Caki2 (cell line): ENCODE measurements around the gene FAM89B. TPM values are rescaled to one million over a fixed set of nuclear protein-coding genes. Genes with fewer than 3 reads are reported as not detected.

Experiments used
- DNase-seq: peaks from one replicate; pipeline ENCODE4 v3.0.0-alpha.2; 2015; ENCODE audit warnings: low read depth
- in situ Hi-C: cut with HindIII; loops from 2 replicates; pipeline ENCODE4 v1.10.0; 2016; ENCODE audit warnings: low sequenced_read_pairs, low pct_unique_long_range_greater_than_20kb, mixed read lengths
- total RNA-seq: library from RNA; depleted of rRNA; stranded (reverse); fragments of >200 nt; shearing (Covaris generic); gene quantifications from 2 replicates; pipeline ENCODE4 v1.2.3, GENCODE V29; 2014; ENCODE audit warnings: low replicate concordance; rRNA removed

FAM89B gene
- total RNA-seq, 1 experiment from 2014 or later = 53.5 TPM

- DNase-seq = no peak
- in situ Hi-C loops = no loop called here
Measured at GRCh38 chr11:65615950-65616574, 43.7 kb downstream of the FAM89B start.

DNA sequence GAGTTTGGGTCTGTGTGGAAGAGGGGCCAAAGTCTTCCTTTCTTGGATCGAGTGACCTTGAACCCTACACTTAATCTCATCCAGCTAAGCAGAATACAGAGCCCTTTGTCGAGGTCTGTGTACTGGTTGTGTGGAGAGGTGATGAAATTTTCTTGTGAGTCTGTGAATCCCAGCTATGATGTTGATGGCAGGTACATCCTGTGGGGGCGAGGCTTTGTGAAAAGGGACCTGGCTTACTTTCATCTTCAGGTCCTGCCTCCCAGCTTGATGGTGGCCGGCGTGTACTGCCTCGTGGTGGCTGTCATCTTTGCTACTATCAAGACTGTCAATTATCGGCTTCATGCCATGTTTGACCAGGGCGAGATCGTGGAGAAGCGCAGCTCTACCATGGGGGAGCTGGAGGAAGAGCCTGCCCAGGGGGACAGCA is 44.2 kb downstream of the FAM89B start:
- in situ Hi-C loops = no loop called here
- no peak for DNase-seq

DNA sequence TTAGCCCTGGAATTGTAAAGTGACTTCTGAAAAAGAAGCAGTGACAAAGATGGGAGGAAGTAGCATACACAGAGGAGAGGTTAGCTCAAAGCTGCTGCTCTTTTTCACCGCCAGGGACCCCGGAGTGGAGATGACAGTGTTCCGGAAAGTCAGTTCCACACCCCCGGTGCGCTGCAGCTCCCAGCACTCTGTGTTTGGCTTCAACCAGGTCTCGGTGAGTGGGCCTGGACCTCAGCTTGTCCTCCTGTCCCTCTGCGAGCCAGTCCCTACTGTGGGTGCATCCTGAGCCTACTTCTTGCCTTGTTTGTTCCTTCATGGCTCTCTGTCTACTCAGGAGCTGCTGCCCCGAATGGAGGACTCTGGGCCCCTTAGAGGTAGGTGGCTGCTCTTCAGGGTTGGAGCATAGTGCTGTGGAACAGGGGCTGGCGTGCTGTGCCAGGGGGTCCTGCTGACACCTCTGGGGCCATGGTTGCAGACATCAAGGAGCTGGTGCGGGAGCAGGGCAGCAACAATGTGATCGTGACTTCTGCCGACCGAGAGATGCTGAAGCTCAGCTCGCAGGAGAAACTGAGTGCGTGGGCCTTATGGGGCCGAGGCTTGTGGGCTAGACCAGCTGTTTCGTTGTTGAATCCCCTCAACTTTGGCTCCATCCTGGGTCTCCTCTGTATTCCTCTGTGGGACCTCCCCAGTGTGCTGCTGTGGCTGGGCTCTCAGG is 45.0 kb downstream of the FAM89B start:
- in situ Hi-C loops = no loop called here
- no peak for DNase-seq

DNA sequence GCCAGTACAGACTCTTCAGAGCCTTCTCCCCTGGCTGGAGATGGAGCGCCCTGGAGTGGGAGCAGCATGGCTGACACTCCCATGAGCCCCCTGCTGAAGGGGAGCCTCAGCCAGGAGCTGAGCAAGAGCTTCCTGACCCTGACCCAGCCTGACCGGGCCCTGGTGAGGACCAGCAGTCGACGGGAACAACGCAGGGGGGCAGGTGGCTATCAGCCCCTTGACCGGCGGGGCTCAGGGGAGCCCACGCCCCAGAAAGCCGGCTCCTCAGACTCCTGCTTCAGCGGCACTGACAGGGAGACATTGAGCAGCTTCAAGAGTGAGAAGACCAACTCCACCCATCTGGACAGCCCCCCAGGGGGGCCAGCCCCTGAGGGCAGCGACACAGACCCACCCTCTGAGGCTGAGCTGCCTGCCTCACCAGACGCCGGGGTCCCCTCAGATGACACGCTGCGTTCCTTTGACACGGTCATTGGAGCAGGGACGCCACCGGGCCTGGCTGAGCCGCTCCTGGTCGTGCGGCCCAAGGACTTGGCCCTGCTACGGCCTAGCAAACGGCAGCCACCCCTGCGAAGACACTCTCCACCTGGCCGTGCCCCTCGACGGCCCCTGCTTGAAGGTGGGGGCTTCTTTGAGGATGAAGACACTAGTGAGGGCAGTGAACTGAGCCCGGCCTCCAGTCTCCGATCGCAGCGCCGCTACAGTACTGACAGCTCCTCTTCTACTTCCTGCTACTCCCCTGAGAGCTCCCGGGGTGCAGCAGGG is 45.8 kb downstream of the FAM89B start:
- in situ Hi-C loops = no loop called here
- DNase-seq = no peak

DNA sequence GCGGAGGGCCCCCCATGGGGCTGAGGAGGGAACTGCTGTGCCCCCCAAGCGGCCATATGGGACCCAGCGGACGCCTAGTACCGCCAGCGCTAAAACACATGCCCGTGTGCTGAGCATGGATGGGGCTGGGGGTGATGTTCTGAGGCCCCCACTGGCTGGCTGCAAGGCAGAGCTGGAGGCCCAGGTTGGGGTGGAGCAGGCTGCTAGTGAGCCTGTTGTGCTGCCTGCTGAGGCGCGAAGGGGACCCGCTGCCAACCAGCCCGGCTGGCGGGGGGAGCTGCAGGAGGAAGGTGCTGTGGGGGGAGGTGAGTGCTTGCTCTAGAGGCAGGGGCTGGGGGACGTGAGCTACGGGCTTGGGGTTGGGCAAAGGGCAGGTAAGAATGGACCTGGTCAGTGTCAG is 46.4 kb downstream of the FAM89B start:
- in situ Hi-C loops = no loop called here

GRCh38 chr11:65619281-65619928 is 47.1 kb downstream of the FAM89B start:
- in situ Hi-C loops = no loop called here
- no peak for DNase-seq

More for the DNA sequence above, 46.4 kb downstream of the FAM89B start:
- no peak for DNase-seq

- in situ Hi-C loops = no loop called here
- no peak for DNase-seq
Measured at GRCh38 chr11:65620666-65621065, 48.3 kb downstream of the FAM89B start.

- in situ Hi-C loops = no loop called here
- DNase-seq = no peak
Measured at GRCh38 chr11:65621460-65621859, 49.1 kb downstream of the FAM89B start.

- DNase-seq = no peak
- in situ Hi-C loops = no loop called here
Measured at GRCh38 chr11:65622011-65622410, 49.7 kb downstream of the FAM89B start.

DNA sequence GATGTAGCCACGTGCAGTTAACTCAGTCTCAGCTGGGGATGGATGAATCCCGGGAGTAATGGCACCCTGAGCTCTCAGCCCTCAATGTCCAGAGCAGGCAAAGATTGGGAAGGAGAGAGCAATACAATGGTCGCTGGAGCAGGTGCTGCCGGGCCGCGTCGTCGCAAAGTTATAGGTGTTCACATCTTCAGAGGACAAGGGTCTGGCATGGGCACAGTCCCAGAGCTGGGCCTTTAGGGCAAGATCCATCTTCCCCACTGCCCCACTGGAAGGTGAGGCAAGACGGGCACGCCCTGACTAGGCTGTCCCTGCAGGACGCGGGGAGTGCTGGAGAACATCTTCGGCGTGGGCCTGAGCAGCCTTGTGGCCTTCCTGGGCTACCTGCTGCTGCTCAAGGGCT is 50.8 kb downstream of the FAM89B start:
- no peak for DNase-seq
- in situ Hi-C loops = no loop called here

Other genes with a start within 250 kb of the FAM89B start
- 29.8 and 61.4 TPM in 2 replicates for gene DPF2, start 238.7 kb upstream of the FAM89B start, total RNA-seq
- gene TIGD3, start 217.8 kb upstream of the FAM89B start, total RNA-seq = 0.23 and 1.5 TPM in 2 replicates
- gene SLC25A45, start 189.9 kb upstream of the FAM89B start, total RNA-seq = 1.1 and 2.3 TPM in 2 replicates
- gene FRMD8, start 185.9 kb upstream of the FAM89B start, total RNA-seq = 24.8 and 35.5 TPM in 2 replicates
- gene NEAT1, start 149.7 kb upstream of the FAM89B start, total RNA-seq = 2.3 and 8.7 TPM in 2 replicates
- 107 and 234 TPM in 2 replicates for gene MALAT1, start 73.5 kb upstream of the FAM89B start, total RNA-seq
- 42.2 and 58.0 TPM in 2 replicates for gene SCYL1, start 47.5 kb upstream of the FAM89B start, total RNA-seq
- 74.6 and 77.7 TPM in 2 replicates for gene LTBP3, start 14.2 kb upstream of the FAM89B start, total RNA-seq
- 90.4 and 96.5 TPM in 2 replicates for gene ZNRD2, start 2.1 kb upstream of the FAM89B start, total RNA-seq
- gene EHBP1L1, start 3.5 kb downstream of the FAM89B start, total RNA-seq = 35.3 and 39.2 TPM in 2 replicates
- gene KCNK7, start 23.3 kb downstream of the FAM89B start, total RNA-seq = not detected in 2 replicates
- gene MAP3K11, start 41.7 kb downstream of the FAM89B start, total RNA-seq = 37.2 and 40.0 TPM in 2 replicates
- gene PCNX3, start 43.2 kb downstream of the FAM89B start, total RNA-seq = 20.8 and 22.8 TPM in 2 replicates
- gene SIPA1, start 65.6 kb downstream of the FAM89B start, total RNA-seq = 12.2 and 34.4 TPM in 2 replicates
- 36.3 and 49.7 TPM in 2 replicates for gene RELA, start 90.4 kb downstream of the FAM89B start, total RNA-seq
- 43.6 and 71.0 TPM in 2 replicates for gene KAT5, start 139.7 kb downstream of the FAM89B start, total RNA-seq
- gene RNASEH2C, start 148.3 kb downstream of the FAM89B start, total RNA-seq = 19.0 and 29.2 TPM in 2 replicates
- 7.2 and 7.9 TPM in 2 replicates for gene AP5B1, start 208.4 kb downstream of the FAM89B start, total RNA-seq
- not detected in 2 replicates for gene OVOL1, start 214.5 kb downstream of the FAM89B start, total RNA-seq